ENCODE data around the gene CCNYL1.

Gene CCNYL1

DNA sequence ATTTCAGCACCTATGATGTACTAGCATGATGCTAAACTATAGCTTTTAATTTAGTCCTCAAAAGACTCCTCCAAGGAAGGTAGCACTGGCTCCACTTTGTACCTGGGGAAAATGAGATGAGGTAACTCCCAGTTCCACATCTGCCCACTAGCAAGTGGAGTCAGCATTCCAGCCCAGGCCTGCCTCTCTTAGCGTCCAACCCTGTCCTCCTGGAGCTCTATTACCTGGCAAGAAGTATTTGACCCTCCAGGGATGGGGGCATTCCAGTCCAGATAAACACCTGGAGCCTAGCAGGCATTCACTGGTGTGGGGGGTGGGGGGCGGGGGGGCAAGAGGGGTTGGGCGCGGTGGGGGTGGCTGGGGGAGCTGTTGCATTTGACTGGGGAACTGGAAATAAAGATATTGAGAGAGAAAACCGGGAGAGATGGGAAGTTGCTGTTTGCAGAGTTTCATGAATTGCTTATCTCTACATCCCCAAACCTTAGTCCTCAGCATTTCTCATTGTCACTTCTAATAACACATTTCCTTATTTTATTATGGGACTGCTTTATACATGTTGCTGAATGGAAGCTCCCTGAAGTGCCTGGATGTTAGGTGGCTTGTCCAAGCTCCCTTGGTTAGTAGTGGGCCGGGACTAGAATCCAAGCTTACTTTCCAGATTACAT is 80.3 kb downstream of the CCNYL1 start:
- Mint-ChIP-seq H3K27me3 (ENCODE audit: low read depth) (peaks cover 3% of the 10 kb centered on the region), H3K36me3 (ENCODE audit: low read depth) (no peaks in the 10 kb centered on the region), H3K4me1 (ENCODE audit: low read depth) (peaks cover 3% of the 10 kb centered on the region), H3K9me3 (no peaks in the 10 kb centered on the region), H3K4me3 (no peak overlapping the region), H3K27ac (no peak overlapping the region)
- no peak for DNase-seq (ENCODE audit: low spot score)

DNA sequence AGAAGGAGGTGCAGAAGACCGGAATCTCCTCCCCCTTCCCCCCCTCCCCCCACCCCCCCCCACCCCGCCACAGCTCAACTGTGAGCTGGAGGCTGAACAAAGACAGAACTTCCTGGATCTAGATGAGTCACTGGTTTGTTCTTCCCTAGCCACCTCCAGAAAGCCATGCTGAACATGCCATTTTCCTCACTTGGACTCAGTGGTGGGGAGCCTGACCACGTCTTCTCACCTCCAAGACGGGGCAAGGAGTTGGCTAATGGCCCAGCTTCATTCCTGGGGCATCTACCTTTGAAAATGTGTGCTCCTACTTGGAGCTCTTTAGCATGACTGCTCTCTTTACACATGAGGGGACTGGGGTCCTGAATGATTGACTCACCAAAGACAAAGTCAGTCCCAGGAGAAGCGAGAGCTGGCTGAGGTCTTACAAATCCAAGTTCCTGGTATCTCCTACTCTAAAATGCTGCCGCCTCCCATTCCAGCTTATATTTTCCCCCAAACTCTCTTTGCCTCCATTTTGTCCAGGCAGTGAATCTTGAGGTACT is 80.9 kb downstream of the CCNYL1 start:
- H3K4me1 Mint-ChIP-seq (ENCODE audit: low read depth): peaks cover 3% of the 10 kb centered on the region
- peaks cover 3% of the 10 kb centered on the region for H3K27me3 Mint-ChIP-seq (ENCODE audit: low read depth)
- no peak overlapping the region for H3K27ac Mint-ChIP-seq
- H3K4me3 Mint-ChIP-seq: no peak overlapping the region
- no peak for DNase-seq (ENCODE audit: low spot score)
- no peaks in the 10 kb centered on the region for H3K9me3 Mint-ChIP-seq
- H3K36me3 Mint-ChIP-seq (ENCODE audit: low read depth): no peaks in the 10 kb centered on the region

DNA sequence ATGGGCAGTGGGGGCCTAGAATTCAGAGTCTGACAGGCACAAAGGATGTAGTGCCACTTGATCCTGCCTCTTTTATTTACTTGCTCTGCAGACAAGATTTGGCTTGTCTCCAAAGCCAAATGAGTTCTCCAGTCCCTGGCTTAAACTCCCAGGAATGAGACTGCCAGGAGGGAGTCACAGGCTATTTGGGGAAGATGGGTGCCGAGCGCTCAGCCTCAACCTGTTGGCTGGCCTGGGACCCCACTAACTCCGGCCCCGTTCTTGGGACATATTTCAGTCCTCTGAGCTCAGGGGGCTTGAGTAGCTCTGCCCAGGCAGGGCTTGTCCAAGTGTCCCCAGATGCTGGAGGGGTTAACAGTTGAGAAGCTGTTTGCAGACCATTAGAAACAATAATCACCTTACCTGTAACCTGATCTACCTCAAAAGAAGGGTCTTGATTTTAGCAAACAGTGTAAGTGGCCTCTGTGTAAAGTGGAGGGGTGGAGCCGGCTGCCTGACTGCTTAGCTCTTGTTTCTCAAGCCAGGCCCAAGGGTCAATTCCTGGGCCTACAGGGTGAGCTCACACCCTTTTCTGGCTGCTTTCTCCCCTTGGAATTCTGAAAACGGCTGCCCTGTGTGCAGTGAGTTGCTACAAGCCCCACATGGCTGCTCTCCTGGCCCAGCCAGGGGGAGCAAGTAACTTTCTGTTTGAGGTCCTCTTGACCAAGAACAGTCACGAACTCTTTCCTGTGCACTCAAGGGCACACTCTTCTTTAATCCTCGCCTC is 85.3 kb downstream of the CCNYL1 start:
- no peak overlapping the region for H3K27ac Mint-ChIP-seq
- no peaks in the 10 kb centered on the region for H3K9me3 Mint-ChIP-seq
- peaks cover 3% of the 10 kb centered on the region for H3K4me1 Mint-ChIP-seq (ENCODE audit: low read depth)
- no peaks in the 10 kb centered on the region for H3K36me3 Mint-ChIP-seq (ENCODE audit: low read depth)
- H3K27me3 Mint-ChIP-seq (ENCODE audit: low read depth): no peaks in the 10 kb centered on the region
- no peak overlapping the region for H3K4me3 Mint-ChIP-seq
- DNase-seq (ENCODE audit: low spot score): no peak

DNA sequence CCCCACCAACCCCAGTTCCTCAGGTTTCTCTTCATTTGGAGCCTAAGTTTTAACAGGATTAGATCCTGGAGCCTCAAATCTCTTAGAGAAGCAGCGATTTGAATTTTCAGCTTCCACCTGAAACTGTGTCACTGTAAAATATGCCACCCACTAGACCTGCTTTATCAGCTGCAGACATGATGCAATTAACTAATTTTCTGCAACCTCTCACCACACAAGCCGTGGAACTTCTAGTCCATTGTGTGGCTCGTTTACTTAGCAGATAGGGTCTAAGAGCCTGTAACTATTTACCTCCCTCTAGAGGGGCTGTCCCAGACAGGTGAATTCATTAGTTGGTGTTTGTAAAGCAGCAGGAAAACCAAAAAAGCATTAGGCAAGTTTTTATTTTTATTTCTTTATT is 89.8 kb downstream of the CCNYL1 start:
- Mint-ChIP-seq H3K4me3 (no peak overlapping the region), H3K27ac (no peak overlapping the region), H3K4me1 (ENCODE audit: low read depth) (peaks cover 2% of the 10 kb centered on the region), H3K9me3 (no peaks in the 10 kb centered on the region), H3K27me3 (ENCODE audit: low read depth) (no peaks in the 10 kb centered on the region), H3K36me3 (ENCODE audit: low read depth) (no peaks in the 10 kb centered on the region)
- DNase-seq (ENCODE audit: low spot score): no peak

DNA sequence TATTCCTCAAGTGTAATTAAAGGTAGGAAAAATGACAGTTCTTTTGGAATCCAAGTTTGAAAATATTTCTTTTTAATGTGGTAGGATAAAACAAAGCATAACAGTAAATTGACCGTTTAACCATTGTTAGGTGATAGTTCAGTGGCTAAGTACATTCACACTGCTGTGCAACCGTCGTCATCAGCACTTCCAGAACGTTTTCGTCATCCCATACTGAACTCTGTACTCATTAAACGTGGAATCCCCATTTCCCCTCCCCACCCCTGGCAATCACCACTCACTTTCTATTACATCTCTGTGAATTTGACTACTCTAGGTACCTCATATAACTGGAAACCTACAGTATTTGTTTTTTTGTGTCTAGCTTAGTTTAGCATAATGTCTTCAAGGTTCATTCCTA is 91.2 kb downstream of the CCNYL1 start:
- no peaks in the 10 kb centered on the region for H3K27me3 Mint-ChIP-seq (ENCODE audit: low read depth)
- no peaks in the 10 kb centered on the region for H3K36me3 Mint-ChIP-seq (ENCODE audit: low read depth)
- no peaks in the 10 kb centered on the region for H3K9me3 Mint-ChIP-seq
- H3K4me1 Mint-ChIP-seq (ENCODE audit: low read depth): peaks cover 5% of the 10 kb centered on the region
- H3K4me3 Mint-ChIP-seq: no peak overlapping the region
- H3K27ac Mint-ChIP-seq: no peak overlapping the region
- DNase-seq (ENCODE audit: low spot score): no peak

All from T-helper 2 cell treated with Interferon-gamma antibody and Interleukin-4, amounts not matched to agents 5 μg/mL and 100 μg/mL, for 36 hours (primary cell).